Measurements from ENCODE around the gene ADGRG1. TPM values are rescaled to one million over a fixed set of nuclear protein-coding genes. Genes with fewer than 3 reads are reported as not detected.
A peak's percentile ranks its signal among the peaks of the same experiment; 100 is the strongest.

ADGRG1 gene
- polyA plus RNA-seq, 1 donor: 74.1 TPM

GRCh38 chr16:57648581-57649442, 20.4 kb downstream of the ADGRG1 start:
- DNase-seq: peak; percentile 67

- DNase-seq: no peak
Measured at GRCh38 chr16:57649443-57649751, 21.0 kb downstream of the ADGRG1 start.

GRCh38 chr16:57649846-57650245, 21.4 kb downstream of the ADGRG1 start:
- no peak for DNase-seq

GRCh38 chr16:57651344-57652333, 23.2 kb downstream of the ADGRG1 start:
- DNase-seq: no peak

GRCh38 chr16:57652695-57653471, 24.5 kb downstream of the ADGRG1 start:
- no peak for DNase-seq

- DNase-seq: no peak
Measured at GRCh38 chr16:57653936-57654335, 25.5 kb downstream of the ADGRG1 start.

GRCh38 chr16:57656342-57656955, 28.0 kb downstream of the ADGRG1 start:
- no peak for DNase-seq

- no peak for DNase-seq
Measured at GRCh38 chr16:57657228-57657627, 28.8 kb downstream of the ADGRG1 start.

- DNase-seq: no peak
Measured at GRCh38 chr16:57658130-57658877, 29.9 kb downstream of the ADGRG1 start.

- no peak for DNase-seq
Measured at GRCh38 chr16:57658878-57659674, 30.6 kb downstream of the ADGRG1 start.

- no peak for DNase-seq
Measured at GRCh38 chr16:57660715-57661463, 32.5 kb downstream of the ADGRG1 start.

- no peak for DNase-seq
Measured at GRCh38 chr16:57661510-57661909, 33.1 kb downstream of the ADGRG1 start.

- DNase-seq: no peak
Measured at GRCh38 chr16:57661936-57662906, 33.8 kb downstream of the ADGRG1 start.

- DNase-seq: no peak
Measured at GRCh38 chr16:57663436-57663835, 35.0 kb downstream of the ADGRG1 start.

GRCh38 chr16:57663917-57664661, 35.7 kb downstream of the ADGRG1 start:
- DNase-seq: no peak

- DNase-seq: no peak
Measured at GRCh38 chr16:57664662-57665025, 36.2 kb downstream of the ADGRG1 start.

- no peak for DNase-seq
Measured at GRCh38 chr16:57665541-57665940, 37.1 kb downstream of the ADGRG1 start.

All from left kidney (tissue), 2 donors.